Pancreas (tissue), 8 donors: Measurements from ENCODE around the gene CDH26. TPM values are rescaled to one million over a fixed set of nuclear protein-coding genes. Genes with fewer than 3 reads are reported as not detected.

Experiments used
- polyA plus RNA-seq, 2 donors: library from polyadenylated mRNA; stranded (reverse); fragments of 200-250 nt; gene quantifications; one replicate each; pipeline ENCODE4 v1.2.3, GENCODE V29; 2013
- total RNA-seq, 6 donors: library from RNA; stranded (reverse); fragmentation: NEBNext Ultra II Directional in 4 of 6; extraction: Animal tissue kit (Norgen Biotek cat#: 25700) in 4 of 6; gene quantifications; one replicate each; pipeline versions ENCODE4 v1.2.1 to v1.2.4, GENCODE V29; 2021 to 2023
- donor health status: healthy with polysubstance abuse.
- donor health status: DM: no; HTN: no; CAD: no; lungs with moderate emphysema.
- donor health status: DM: no; HTN: no; CAD: no.
- donor health status: Bipolar disorder and iron deficiency.
- donor health status: DM: yes; HTN: yes; CAD: no.
- donor health status: DM: no; HTN: no; CAD: no.
- donor health status: DM: no; HTN: no; CAD: no.
- donor health status: DM: yes; HTN: yes; CAD: no.

The CDH26 gene
- total and polyA plus RNA-seq, 8 donors: 0.13 to 1.1 (median 0.48) TPM

Other genes starting within 250 kb of the CDH26 start
- 1 to 10 TPM; 1.3 to 4.7 (median 2.5) TPM for gene SYCP2, start 24.8 kb upstream of the CDH26 start, total RNA-seq
- gene SYCP2, start 24.8 kb upstream of the CDH26 start, polyA plus RNA-seq: 1 to 10 TPM; 4.0 to 4.4 TPM
- gene PPP1R3D, start 18.1 kb upstream of the CDH26 start, total RNA-seq: 1 to 10 TPM; 3.0 to 6.3 (median 4.0) TPM
- 1 to 10 TPM; 1.4 to 2.6 TPM for gene PPP1R3D, start 18.1 kb upstream of the CDH26 start, polyA plus RNA-seq
- 1 to 10 TPM; 2.5 to 6.6 (median 3.9) TPM for gene FAM217B, start 18.0 kb upstream of the CDH26 start, total RNA-seq
- 1 to 10 TPM; 1.4 to 2.3 TPM for gene FAM217B, start 18.0 kb upstream of the CDH26 start, polyA plus RNA-seq